Keratinocyte (primary cell): ENCODE data around the gene NF2. TPM values are rescaled to one million over a fixed set of nuclear protein-coding genes. Genes with fewer than 3 reads are reported as not detected.
A peak's percentile ranks its signal among the peaks of the same experiment; 100 is the strongest.

Experiments
- DNase-seq: peaks from one replicate; pipeline ENCODE4 v3.0.0-alpha.2; 2011; ENCODE audit warnings: low read depth, missing footprints, low spot score
- FAIRE-seq: peaks from 2 replicates; lab custom pipeline; 2011; peaks lifted over from hg19 to GRCh38; lab: Jason Lieb, UNC
- H2AFZ ChIP-seq: 2 replicates; pipeline ENCODE4 v1.6.0; 2012; ENCODE audit warnings: low read length, control low read depth, inconsistent platforms; ENCODE audit not compliant: control insufficient read depth
- H3K27ac ChIP-seq: 2 replicates; pipeline ENCODE4 v1.5.1; 2011; ENCODE audit warnings: low read length; ENCODE audit not compliant: control insufficient read depth, insufficient read depth
- H3K27me3 ChIP-seq: 3 replicates; pipeline ENCODE4 v1.6.0; 2011; ENCODE audit warnings: low read length; ENCODE audit not compliant: control insufficient read depth, insufficient read depth; ENCODE audit errors: extremely low read depth
- H3K36me3 ChIP-seq, 2 experiments: 2 replicates in 1 of 2; 3 replicates in 1 of 2; pipeline ENCODE4 v1.5.1; 2011; ENCODE audit warnings: low read length in 2 of 2, mild to moderate bottlenecking in 1 of 2; ENCODE audit not compliant: control insufficient read depth in 2 of 2, insufficient read depth in 2 of 2; ENCODE audit errors: extremely low read depth in 1 of 2
- H3K4me1 ChIP-seq: 3 replicates; pipeline ENCODE4 v1.5.1; 2011; ENCODE audit warnings: low read length; ENCODE audit not compliant: control insufficient read depth, insufficient read depth; ENCODE audit errors: extremely low read depth
- H3K4me2 ChIP-seq: 3 replicates; pipeline ENCODE4 v1.6.0; 2011; ENCODE audit warnings: low read depth, low read length; ENCODE audit not compliant: control insufficient read depth, insufficient read depth; ENCODE audit errors: extremely low read depth
- H3K4me3 ChIP-seq, 3 experiments: fragments of 200-600 bp in 1 of 3; sonication (generic) in 1 of 3; 2 replicates in 2 of 3; 3 replicates in 1 of 3; pipeline ENCODE4 v1.5.1; 2011 to 2016; ENCODE audit warnings: low read length in 3 of 3, mild to moderate bottlenecking in 3 of 3, control low read depth in 2 of 3, inconsistent platforms in 1 of 3, low read depth in 1 of 3, mixed read lengths in 1 of 3, mixed run types in 1 of 3, moderate library complexity in 1 of 3; ENCODE audit not compliant: control insufficient read depth in 2 of 3, insufficient read depth in 2 of 3; ENCODE audit errors: extremely low read depth in 1 of 3
- H3K79me2 ChIP-seq: 2 replicates; pipeline ENCODE4 v1.6.0; 2012; ENCODE audit warnings: low read length; ENCODE audit not compliant: control insufficient read depth, insufficient read depth
- H3K9ac ChIP-seq: 3 replicates; pipeline ENCODE4 v1.6.0; 2011; ENCODE audit warnings: low read length; ENCODE audit not compliant: control insufficient read depth, insufficient read depth; ENCODE audit errors: extremely low read depth
- H3K9me1 ChIP-seq: 3 replicates; pipeline ENCODE4 v1.6.0; 2011; ENCODE audit warnings: low read length; ENCODE audit not compliant: control insufficient read depth, insufficient read depth; ENCODE audit errors: extremely low read depth
- H3K9me3 ChIP-seq: 2 replicates; pipeline ENCODE4 v1.5.1; 2012; ENCODE audit warnings: low read depth, low read length; ENCODE audit not compliant: control insufficient read depth
- H4K20me1 ChIP-seq: 3 replicates; pipeline ENCODE4 v1.6.0; 2011; ENCODE audit warnings: low read length; ENCODE audit not compliant: control insufficient read depth, insufficient read depth; ENCODE audit errors: extremely low read depth
- CTCF ChIP-seq, 3 experiments: IDR thresholded peaks in 1 of 3; conservative IDR thresholded peaks in 1 of 3; optimal IDR thresholded peaks in 1 of 3; 2 replicates in 2 of 3; 3 replicates in 1 of 3; pipeline versions ENCODE3 to v1.5.1; 2011; ENCODE audit warnings: low read length in 3 of 3, mild to moderate bottlenecking in 3 of 3, moderate library complexity in 2 of 3, control low read depth in 1 of 3, inconsistent platforms in 1 of 3; ENCODE audit not compliant: insufficient read depth in 2 of 3; ENCODE audit errors: extremely low read depth in 1 of 3
- EZH2 ChIP-seq: IDR thresholded peaks from one replicate; pipeline ENCODE4 v1.6.1; 2012; ENCODE audit warnings: inconsistent platforms, mild to moderate bottlenecking, low read length, moderate library complexity
- dilution Hi-C: fragments of 300-500 bp; cut with MboI; formaldehyde crosslinking; loops from one replicate; pipeline ENCODE4 v1.7.0; 2020; ENCODE audit warnings: low sequenced_read_pairs; ENCODE audit not compliant: extremely low pct_ligation_motif_present
- polyA plus RNA-seq, 5 experiments: library from polyadenylated mRNA; depleted of rRNA in 3 of 5; stranded (reverse) in 3 of 5; stranded (forward) in 1 of 5; unstranded in 1 of 5; fragments of >200 nt; gene quantifications; 1 replicate in 1 of 5; 2 replicates in 3 of 5; 3 replicates in 1 of 5; pipeline versions ENCODE4 v1.2.1 to v1.2.3, GENCODE V29; 2011 to 2012; ENCODE audit warnings: missing spikeins in 2 of 5, low read depth in 1 of 5, low replicate concordance in 1 of 5

The NF2 gene
- polyA plus RNA-seq, 1 donor (not counting 4 experiments of a cell fraction or from before 2014, with no cell fraction given), result 50.2 TPM

DNA sequence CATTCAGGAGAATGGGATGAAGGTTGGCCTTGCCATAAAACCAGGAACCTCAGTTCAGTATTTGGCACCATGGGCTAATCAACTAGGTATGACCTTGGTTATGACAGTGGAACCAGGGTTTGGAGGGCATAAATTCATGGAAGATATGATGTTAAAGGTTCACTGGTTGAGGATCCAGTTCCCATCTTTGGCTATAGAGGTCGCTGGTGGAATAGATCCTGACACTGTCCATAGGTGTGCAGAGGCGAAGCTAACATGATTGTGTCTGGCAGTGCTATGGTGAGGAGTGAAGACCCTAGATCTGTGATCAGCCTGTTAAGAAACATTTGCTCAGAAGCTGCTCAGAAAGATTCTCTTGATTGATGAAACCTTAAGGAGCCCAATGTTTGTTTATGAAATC lies 5.7 kb downstream of the NF2 start:
- Histone ChIP-seq H2AFZ (no peak overlapping the region), H3K79me2 (peaks cover 99% of the 10 kb centered on the region), H3K36me3 (peaks cover 5 to 14% of the 10 kb centered on the region in 2 experiments), H3K27ac (no peak overlapping the region), H3K4me2 (no peak overlapping the region), H3K27me3 (no peaks in the 10 kb centered on the region), H4K20me1 (no peaks in the 10 kb centered on the region), H3K4me3 (no peak overlapping the region), H3K4me1 (peaks cover 11% of the 10 kb centered on the region), H3K9me1 (no peaks in the 10 kb centered on the region), H3K9ac (no peak overlapping the region), H3K9me3 (no peaks in the 10 kb centered on the region)
- TF ChIP-seq EZH2 (no peak), CTCF (optimal IDR thresholded peaks at IDR 0.05 in 1 of 3, IDR thresholded peaks at IDR 0.05 in 1 of 3, conservative IDR thresholded peaks at IDR 0.05 in 1 of 3; ENCODE audit: extremely low read depth in 1 of 3, insufficient read depth in 2 of 3, low read length in 3 of 3) (peak; percentile 45 to 58 (median 57))
- dilution Hi-C loops, result no loop called here
- FAIRE-seq (no peak), DNase-seq (no peak)

GRCh38 chr22:29610780-29611179 lies 7.3 kb downstream of the NF2 start:
- H3K79me2 ChIP-seq, result peaks cover 99% of the 10 kb centered on the region
- H3K27me3 ChIP-seq, result no peaks in the 10 kb centered on the region
- H3K9ac ChIP-seq, result no peak overlapping the region
- no peak for DNase-seq
- TF ChIP-seq CTCF (optimal IDR thresholded peaks at IDR 0.05 in 1 of 3, IDR thresholded peaks at IDR 0.05 in 1 of 3, conservative IDR thresholded peaks at IDR 0.05 in 1 of 3; ENCODE audit: extremely low read depth in 1 of 3, insufficient read depth in 2 of 3, low read length in 3 of 3), result no peak
- no peak for TF ChIP-seq EZH2
- no peak overlapping the region for H2AFZ ChIP-seq
- H3K4me2 ChIP-seq, result no peak overlapping the region
- dilution Hi-C loops, result no loop called here
- H3K36me3 ChIP-seq, result peaks cover 5 to 10% of the 10 kb centered on the region in 2 experiments
- H3K4me3 ChIP-seq, result no peak overlapping the region
- H3K4me1 ChIP-seq, result peaks cover 13% of the 10 kb centered on the region
- H3K9me3 ChIP-seq, result no peaks in the 10 kb centered on the region
- H3K27ac ChIP-seq, result no peak overlapping the region
- no peaks in the 10 kb centered on the region for H3K9me1 ChIP-seq
- no peaks in the 10 kb centered on the region for H4K20me1 ChIP-seq
- FAIRE-seq, result no peak
